GM12872 (cell line): ENCODE results near the gene MALT1.

Experiments
- CTCF ChIP-seq: IDR thresholded peaks from 3 replicates; pipeline ENCODE4 v1.5.1; 2011; ENCODE audit warnings: low read depth, mild to moderate bottlenecking, low read length, moderate library complexity; ENCODE audit not compliant: insufficient read depth

MALT1 gene

GRCh38 chr18:58671111-58671631 lies at the start of gene MALT1:
Gene MALT1, plus strand, starts transcription at chr18:58671465. Its CDS starts 179 bp downstream, at chr18:58671644.
- no peak for TF ChIP-seq CTCF

- no peak for TF ChIP-seq CTCF
Observed at GRCh38 chr18:58624011-58624410, 47.3 kb upstream of the MALT1 start.

- no peak for TF ChIP-seq CTCF
Observed at GRCh38 chr18:58625839-58626238, 45.4 kb upstream of the MALT1 start.

GRCh38 chr18:58630071-58630470 lies 41.2 kb upstream of the MALT1 start:
- no peak for TF ChIP-seq CTCF

GRCh38 chr18:58631301-58631700 lies 40.0 kb upstream of the MALT1 start:
- TF ChIP-seq CTCF = no peak

GRCh38 chr18:58632552-58632951 lies 38.7 kb upstream of the MALT1 start:
- no peak for TF ChIP-seq CTCF

- no peak for TF ChIP-seq CTCF
Observed at GRCh38 chr18:58633874-58634273, 37.4 kb upstream of the MALT1 start.

- TF ChIP-seq CTCF = no peak
Observed at GRCh38 chr18:58635891-58636290, 35.4 kb upstream of the MALT1 start.
